ENCODE data around the gene BMPR1B.

DNA sequence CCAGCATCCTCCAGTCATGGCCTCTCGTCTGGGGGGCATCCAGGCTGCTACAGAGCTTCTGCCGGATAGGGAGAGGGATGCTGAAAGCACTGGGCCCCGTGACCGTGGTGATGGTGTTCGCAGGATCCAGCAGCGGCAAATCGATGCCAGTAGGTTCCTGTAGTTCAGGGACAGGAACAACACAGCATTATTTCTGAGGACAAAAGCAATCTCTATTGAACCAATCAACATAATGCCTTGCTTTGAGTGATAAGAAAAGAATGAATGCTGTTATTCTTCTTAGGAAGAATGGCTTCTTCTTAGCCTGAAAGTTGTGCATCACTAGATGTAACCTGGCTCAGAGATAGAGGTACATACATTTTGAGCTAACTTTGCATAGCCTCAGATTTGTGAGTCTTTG, 412.4 kb downstream of the BMPR1B start:
- TF ChIP-seq BHLHE40 (IDR thresholded peaks at IDR 0.05; ENCODE audit: low read depth, low read length) (no peak), FOSL2 (IDR thresholded peaks at IDR 0.05) (no peak), FOSL2 (CRISPR knock-in tag; IDR thresholded peaks at IDR 0.05) (no peak), POLR2A (IDR thresholded peaks at IDR 0.05; ENCODE audit: low read length) (no peak), ZFP36 (IDR thresholded peaks at IDR 0.05; ENCODE audit: borderline replicate concordance, partially characterized antibody) (no peak)
- TF ChIP-seq, protein P1, sequence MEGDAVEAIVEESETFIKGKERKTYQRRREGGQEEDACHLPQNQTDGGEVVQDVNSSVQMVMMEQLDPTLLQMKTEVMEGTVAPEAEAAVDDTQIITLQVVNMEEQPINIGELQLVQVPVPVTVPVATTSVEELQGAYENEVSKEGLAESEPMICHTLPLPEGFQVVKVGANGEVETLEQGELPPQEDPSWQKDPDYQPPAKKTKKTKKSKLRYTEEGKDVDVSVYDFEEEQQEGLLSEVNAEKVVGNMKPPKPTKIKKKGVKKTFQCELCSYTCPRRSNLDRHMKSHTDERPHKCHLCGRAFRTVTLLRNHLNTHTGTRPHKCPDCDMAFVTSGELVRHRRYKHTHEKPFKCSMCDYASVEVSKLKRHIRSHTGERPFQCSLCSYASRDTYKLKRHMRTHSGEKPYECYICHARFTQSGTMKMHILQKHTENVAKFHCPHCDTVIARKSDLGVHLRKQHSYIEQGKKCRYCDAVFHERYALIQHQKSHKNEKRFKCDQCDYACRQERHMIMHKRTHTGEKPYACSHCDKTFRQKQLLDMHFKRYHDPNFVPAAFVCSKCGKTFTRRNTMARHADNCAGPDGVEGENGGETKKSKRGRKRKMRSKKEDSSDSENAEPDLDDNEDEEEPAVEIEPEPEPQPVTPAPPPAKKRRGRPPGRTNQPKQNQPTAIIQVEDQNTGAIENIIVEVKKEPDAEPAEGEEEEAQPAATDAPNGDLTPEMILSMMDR (IDR thresholded peaks at IDR 0.05): no peak
- TF ChIP-seq, protein P2, sequence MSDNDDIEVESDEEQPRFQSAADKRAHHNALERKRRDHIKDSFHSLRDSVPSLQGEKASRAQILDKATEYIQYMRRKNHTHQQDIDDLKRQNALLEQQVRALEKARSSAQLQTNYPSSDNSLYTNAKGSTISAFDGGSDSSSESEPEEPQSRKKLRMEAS (IDR thresholded peaks at IDR 0.05): no peak
